Osteocyte (in vitro differentiated cells): Measurements from ENCODE around the gene AFF3. TPM values are rescaled to one million over a fixed set of nuclear protein-coding genes. Genes with fewer than 3 reads are reported as not detected.
"Not testable (repeated sequence)": the region's sequence is repeated elsewhere in the genome, so short reads cannot be mapped to it uniquely, and the experiment has no call there.

ENCODE experiments used
- DNase-seq: peaks from one replicate; pipeline ENCODE4 v3.0.0; 2021; ENCODE audit warnings: mixed read lengths; ENCODE audit not compliant: unreplicated experiment; ENCODE audit errors: extremely low spot score
- H3K27ac Mint-ChIP-seq: one replicate; pipeline ENCODE4 v1.8.0; 2021; ENCODE audit warnings: mild to moderate bottlenecking, mixed read lengths; ENCODE audit not compliant: unreplicated experiment
- H3K27me3 Mint-ChIP-seq: one replicate; pipeline ENCODE4 v1.8.0; 2021; ENCODE audit warnings: mixed read lengths; ENCODE audit not compliant: unreplicated experiment
- H3K36me3 Mint-ChIP-seq: one replicate; pipeline ENCODE4 v1.8.0; 2021; ENCODE audit warnings: mixed read lengths; ENCODE audit not compliant: unreplicated experiment
- H3K4me1 Mint-ChIP-seq: one replicate; pipeline ENCODE4 v1.8.0; 2021; ENCODE audit warnings: mixed read lengths; ENCODE audit not compliant: unreplicated experiment
- H3K4me3 Mint-ChIP-seq: one replicate; pipeline ENCODE4 v1.8.0; 2021; ENCODE audit warnings: mild to moderate bottlenecking, moderate library complexity, mixed read lengths; ENCODE audit not compliant: unreplicated experiment
- H3K9me3 Mint-ChIP-seq: one replicate; pipeline ENCODE4 v1.8.0; 2021; ENCODE audit warnings: mixed read lengths; ENCODE audit not compliant: unreplicated experiment
- CTCF ChIP-seq: fragments of 200-600 bp; sonication (generic); IDR thresholded peaks from 2 replicates; pipeline ENCODE4 v1.5.0; 2021; ENCODE audit warnings: antibody characterized with exemption, mild to moderate bottlenecking, moderate library complexity
- total RNA-seq: library from RNA; stranded (reverse); gene quantifications from 2 replicates; pipeline ENCODE4 v1.2.1, GENCODE V29; 2021

The AFF3 gene
- total RNA-seq, 1 donor from 2014 or later, result 248 TPM

GRCh38 chr2:99949963-99950362 is 192.4 kb downstream of the AFF3 start:
- no peak overlapping the region for H3K4me3 Mint-ChIP-seq
- no peaks in the 10 kb centered on the region for H3K27me3 Mint-ChIP-seq
- no peaks in the 10 kb centered on the region for H3K9me3 Mint-ChIP-seq
- H3K36me3 Mint-ChIP-seq, result peaks cover 48% of the 10 kb centered on the region
- no peak for DNase-seq
- no peak overlapping the region for H3K27ac Mint-ChIP-seq
- no peaks in the 10 kb centered on the region for H3K4me1 Mint-ChIP-seq
- TF ChIP-seq CTCF, result no peak

- Mint-ChIP-seq H3K27ac (no peak overlapping the region), H3K9me3 (no peaks in the 10 kb centered on the region), H3K4me1 (no peaks in the 10 kb centered on the region), H3K4me3 (no peak overlapping the region), H3K36me3 (peaks cover 51% of the 10 kb centered on the region), H3K27me3 (no peaks in the 10 kb centered on the region)
- no peak for TF ChIP-seq CTCF
- DNase-seq, result no peak
Measured at GRCh38 chr2:99949530-99949929, 192.9 kb downstream of the AFF3 start.

GRCh38 chr2:99948010-99948409 is 194.4 kb downstream of the AFF3 start:
- Mint-ChIP-seq H3K27me3 (no peaks in the 10 kb centered on the region), H3K36me3 (peaks cover 54% of the 10 kb centered on the region), H3K4me3 (no peak overlapping the region), H3K4me1 (no peaks in the 10 kb centered on the region), H3K27ac (no peak overlapping the region), H3K9me3 (no peaks in the 10 kb centered on the region)
- TF ChIP-seq CTCF, result no peak
- DNase-seq, result no peak

GRCh38 chr2:99947366-99947765 is 195.0 kb downstream of the AFF3 start:
- H3K9me3 Mint-ChIP-seq, H3K4me3 Mint-ChIP-seq, DNase-seq, H3K4me1 Mint-ChIP-seq, H3K27me3 Mint-ChIP-seq: not testable (repeated sequence)
- Mint-ChIP-seq H3K27ac (peak overlapping the region; percentile 16), H3K36me3 (peaks cover 56% of the 10 kb centered on the region)

- DNase-seq, result no peak
- Mint-ChIP-seq H3K27ac (no peak overlapping the region), H3K36me3 (peaks cover 68% of the 10 kb centered on the region), H3K27me3 (no peaks in the 10 kb centered on the region), H3K4me1 (peaks cover 28% of the 10 kb centered on the region), H3K4me3 (no peak overlapping the region), H3K9me3 (no peaks in the 10 kb centered on the region)
- no peak for TF ChIP-seq CTCF
Measured at GRCh38 chr2:99944019-99944418, 198.4 kb downstream of the AFF3 start.
